Muscle of back (tissue), 11 donors: ENCODE data around the gene AFDN. TPM values are rescaled to one million over a fixed set of nuclear protein-coding genes. Genes with fewer than 3 reads are reported as not detected.

Experiments used
- DNase-seq, 3 donors: peaks; one replicate each; pipeline versions ENCODE4 v3.0.0 to v3.0.0-alpha.2; 2013
- polyA plus RNA-seq, 10 donors: library from polyadenylated mRNA; unstranded; fragments of 120-200 nt; gene quantifications; one replicate each; pipeline ENCODE4 v1.2.1, GENCODE V29; 2013; ENCODE audit not compliant: insufficient read length in 10 of 10

The AFDN gene
- polyA plus RNA-seq, 10 donors, result 24.4 to 63.8 (median 43.0) TPM

DNA sequence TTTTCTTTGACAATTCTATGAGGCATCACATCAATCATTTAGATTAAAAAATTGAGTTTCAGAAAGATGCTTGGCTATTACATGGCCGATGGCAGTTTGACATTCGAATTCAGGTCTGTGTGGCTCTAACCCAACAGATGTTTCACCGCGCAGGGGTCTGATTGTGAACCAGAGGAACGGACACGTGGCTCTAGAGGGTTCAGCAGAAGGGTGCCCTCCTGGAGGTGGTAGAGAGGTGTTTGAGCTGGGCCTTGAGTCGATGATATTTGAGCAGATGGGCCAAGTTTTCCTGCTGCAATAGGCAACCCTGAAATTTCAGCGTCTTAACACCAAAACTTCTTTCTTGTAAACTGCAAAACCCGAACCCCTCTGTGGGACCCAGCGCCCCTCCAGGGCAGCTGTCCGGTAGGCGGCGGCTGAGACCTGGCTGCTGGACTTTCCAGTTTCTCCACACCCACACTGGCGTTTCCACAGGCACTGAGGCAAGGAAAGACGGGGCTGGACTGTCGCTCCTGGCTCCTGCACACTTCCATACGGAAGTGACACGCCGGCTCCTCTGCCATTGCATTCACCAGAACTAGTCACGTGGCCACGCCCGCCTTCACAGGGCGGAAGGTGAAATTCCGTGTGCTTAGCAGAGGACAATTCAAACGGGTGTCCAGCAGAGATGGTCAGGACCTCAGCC lies 11.3 kb upstream of the AFDN start:
- no peak for DNase-seq

DNA sequence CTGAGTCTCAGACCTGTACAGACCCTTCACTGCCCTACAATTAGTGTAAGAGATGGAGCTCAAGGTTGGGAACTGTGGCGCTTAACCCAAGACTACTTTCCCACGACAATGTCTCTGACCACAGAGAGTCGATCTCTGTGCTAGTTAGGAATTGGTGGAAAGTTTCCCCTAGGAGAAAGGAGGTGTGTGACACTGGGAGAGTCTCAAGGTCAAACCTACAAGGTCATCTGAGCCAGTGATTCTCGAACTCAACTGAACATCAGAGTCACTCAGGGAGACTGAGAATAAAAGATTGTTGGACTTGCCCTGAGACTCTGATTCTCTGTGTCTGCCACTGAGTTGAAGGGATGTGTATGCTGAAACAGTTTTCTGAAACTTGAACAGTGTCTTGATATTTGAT lies 9.7 kb upstream of the AFDN start:
- no peak for DNase-seq

DNA sequence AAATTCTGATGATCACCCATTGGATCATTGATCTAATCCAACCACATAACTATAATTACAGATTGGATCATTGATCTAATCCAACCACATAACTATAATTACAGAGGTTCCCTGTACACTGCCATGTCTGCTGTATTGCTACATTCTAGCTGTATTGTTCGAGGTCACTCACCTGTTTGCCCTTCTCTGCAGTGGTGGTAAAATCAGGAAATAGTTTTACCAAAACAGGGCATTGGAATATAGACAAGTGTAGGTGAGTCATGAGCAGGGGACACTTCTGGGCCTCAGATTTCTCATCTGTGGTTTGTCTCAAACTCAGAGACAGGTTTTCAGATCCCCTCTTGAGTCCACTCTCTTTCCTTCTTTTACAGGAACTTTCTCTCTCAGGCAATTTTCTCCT lies 9.0 kb upstream of the AFDN start:
- no peak for DNase-seq

DNA sequence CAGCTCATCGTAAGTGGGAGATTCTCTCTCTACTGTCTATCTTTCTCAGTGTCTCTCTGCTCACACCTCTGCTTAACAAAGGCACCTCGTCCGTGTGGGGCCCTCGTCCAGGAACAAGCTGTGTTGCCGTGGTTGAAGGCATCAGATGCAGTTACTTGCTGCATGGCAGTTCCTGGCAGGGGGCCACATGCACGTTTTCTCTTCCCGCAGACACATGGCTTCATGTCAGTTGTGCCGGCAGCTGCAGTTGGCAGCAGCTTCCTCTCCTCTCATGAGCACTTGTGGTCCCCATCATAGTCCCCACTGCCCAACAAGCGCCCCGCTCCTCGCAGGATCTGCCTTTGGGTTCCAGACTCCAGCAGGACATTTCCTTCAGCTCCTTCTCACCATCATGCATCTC lies 7.1 kb upstream of the AFDN start:
- DNase-seq, result peak in 1 of 3 donors; percentile 39

DNA sequence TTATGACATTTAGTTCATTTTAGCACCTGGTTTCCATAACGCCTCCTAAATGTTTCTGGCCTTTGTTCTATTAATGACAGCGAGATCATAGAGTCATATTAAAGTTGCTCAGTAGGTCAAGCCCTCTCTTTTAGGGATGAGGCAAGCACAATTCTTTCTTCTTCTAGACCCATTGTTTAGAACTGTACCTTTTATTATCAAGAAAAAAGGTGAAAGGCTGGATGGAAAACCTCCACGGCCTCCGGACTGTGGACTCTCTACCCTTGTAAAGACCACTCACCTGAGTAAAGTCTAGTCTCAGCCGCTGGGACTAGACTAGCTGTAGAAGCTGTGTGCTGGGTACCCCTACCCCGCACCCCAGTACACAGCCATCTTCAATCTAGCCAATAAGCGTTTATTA lies 6.0 kb upstream of the AFDN start:
- DNase-seq, result no peak

DNA sequence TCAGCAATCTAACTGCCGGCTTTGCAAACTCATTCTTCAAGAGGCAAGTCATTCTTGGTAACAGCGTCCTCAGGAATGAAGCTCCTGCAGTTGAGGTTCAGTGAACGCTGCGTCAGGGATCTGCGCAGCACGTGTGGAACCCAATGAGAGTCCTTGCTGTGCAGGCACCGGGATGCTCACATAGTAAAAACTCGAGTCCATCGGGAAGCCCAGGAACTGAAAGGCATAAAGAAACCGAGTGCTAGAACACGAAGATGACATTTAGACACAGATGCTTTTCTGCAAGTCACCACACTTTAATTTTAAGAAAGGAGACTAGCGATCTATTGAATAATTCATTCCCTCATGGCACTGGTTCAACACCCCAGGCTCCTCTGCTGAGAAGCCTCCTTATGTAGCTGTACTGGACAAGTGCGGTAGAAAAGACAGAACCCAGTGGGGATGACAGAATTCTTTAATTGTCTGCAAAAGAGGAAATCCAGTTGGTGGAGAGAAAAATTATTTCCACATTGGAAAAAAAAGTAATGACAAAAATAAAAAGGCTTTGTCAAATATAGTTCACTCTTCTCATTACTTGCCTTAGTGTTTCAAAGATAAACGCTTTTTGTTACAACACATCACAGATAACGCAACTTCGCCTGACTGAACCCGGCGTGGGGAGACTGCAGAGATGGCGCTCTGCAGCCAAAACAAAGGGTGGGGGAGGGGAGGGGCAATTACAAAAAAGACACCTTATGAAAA lies 1.9 kb upstream of the AFDN start:
- peak; percentile 7 to 36 (median 36) for DNase-seq

DNA sequence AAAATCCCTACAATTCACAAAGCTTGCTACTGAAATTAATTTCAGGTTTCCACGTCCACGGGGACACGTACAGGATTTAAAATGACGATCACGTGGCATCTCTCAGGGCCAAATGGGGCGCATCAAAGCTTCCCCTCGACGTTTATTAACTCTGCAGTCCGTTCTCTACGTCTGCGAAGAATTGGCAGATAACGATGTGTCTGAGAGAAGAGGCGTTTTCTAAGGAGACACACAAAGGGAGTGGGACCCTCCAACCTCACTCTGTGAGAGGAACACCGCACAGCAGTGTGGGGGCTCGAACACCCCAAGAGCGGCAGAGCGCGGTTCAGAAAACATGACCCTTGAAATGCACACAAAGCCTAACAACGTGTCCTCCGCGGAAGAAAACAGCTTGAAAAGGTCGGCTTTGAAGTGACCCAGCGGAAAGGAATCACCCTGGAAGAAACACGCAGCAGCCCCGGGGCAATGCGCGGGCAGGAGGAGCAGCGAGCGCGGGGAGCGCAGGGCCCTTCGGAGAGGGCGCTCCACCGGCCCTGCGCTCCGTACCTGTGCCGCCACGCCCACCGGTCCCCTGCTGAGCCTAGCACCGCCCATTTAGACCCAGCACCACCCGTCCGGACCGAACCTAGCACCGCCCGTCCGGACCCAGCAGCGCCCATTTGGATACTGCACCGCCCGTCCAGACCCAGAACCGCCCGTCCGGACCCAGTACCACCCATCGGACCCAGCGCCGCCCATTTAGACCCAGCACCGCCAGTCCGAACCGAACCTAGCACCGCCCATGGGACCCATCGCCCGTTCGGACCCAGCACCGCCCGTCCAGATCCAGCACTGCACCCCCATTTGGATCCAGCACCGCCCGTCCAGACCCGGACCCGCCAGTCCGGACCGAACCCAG lies 1.1 kb upstream of the AFDN start:
- DNase-seq, result peak in 2 of 3 donors; percentile 19 to 69

DNA sequence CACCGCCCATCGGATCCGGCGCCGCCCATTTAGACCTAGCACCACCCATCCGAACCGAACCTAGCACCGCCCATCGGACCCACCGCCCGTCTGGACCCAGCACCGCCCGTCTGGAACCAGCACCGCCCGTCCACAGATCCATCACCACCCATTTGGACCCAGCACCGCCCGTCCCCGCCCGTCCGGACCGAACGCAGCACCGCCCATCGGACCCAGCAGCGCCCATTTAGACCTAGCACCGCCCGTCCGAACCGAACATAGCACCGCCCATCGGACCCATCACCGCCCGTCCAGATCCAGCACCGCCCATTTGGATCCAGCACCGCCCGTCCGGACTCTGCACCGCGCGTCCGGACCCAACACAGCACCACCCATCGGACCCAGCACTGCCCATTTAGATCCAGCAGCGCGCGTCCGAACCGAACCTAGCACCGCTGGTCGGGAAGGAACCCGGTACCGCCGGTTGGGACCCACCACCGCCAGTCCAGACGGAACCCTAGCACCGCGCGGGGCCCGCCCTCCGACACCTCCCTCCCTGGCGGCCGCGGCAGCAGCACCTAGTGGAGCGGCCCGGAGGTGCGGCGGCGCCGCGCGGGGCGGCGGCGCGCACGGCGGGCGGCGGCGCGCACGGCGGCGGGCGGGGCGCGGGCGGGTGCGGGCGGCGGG lies 348 bp upstream of the AFDN start:
- peak; percentile 32 to 78 (median 58) for DNase-seq

DNA sequence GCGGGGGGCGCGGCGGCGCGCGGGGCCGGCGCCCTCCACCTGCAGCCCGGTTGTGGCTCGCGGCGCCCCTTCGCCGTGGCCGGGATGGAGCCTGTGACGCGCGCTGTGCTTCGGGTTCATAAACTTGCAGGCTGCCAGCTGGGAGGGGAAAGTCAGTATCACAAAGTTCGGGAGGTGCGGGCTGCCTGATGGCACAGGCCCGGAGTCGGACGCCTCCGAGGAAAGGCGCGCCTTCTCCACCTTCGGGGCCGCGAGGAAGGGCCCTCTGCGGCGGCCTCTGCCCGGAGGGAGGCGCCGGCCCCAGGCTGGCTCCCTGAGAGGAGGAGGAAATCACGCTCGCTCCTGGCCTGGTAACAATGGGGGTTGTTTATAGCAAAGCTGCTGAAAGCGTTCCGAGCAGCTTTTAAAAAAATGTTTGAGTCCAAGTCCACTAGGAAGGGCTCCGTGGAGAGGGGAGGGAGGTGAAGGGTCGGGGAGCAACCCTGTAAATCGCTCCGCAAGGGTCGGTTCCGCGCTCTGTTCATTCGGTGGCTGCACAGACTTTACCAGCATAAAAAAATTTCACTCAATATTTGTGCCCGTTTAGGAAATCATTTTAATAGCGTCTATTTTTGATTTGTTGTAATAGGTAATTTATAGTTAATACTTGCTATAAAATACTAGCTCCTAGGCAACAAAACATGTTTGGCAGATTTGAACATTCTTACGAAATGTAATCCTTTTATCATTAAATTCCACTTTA lies 1.0 kb downstream of the AFDN start:
- peak in 2 of 3 donors; percentile 39 to 73 for DNase-seq

DNA sequence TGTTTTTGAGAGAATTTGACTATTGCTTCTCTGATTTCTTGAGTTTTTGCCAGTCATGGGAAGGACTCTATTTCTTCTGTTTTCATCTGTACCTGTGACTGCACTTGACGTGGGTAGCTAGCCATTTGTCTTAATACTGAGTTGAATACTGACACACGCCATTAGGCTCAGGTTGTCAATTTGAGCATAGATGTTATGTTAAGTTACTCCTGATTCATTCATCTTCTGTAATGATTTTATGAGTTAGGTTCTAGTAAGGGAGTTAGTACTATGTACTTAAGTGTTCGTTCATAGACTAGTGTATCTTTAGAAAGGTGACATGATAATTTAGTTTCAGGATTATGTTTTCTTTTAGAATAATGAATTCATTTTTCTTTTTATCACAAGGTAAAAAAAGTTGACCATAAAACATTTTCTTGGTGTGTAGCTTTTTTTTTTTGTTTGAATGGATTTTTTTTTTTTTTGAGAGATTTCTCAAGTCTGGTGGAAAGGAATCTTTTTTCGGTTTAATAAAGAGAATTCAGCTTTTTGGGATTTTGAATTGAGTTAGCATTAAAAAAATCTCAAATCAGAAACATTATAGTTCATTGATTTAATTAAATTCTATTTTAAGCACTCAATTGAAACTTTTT lies 1.7 kb downstream of the AFDN start:
- DNase-seq, result peak in 1 of 3 donors; percentile 11

DNA sequence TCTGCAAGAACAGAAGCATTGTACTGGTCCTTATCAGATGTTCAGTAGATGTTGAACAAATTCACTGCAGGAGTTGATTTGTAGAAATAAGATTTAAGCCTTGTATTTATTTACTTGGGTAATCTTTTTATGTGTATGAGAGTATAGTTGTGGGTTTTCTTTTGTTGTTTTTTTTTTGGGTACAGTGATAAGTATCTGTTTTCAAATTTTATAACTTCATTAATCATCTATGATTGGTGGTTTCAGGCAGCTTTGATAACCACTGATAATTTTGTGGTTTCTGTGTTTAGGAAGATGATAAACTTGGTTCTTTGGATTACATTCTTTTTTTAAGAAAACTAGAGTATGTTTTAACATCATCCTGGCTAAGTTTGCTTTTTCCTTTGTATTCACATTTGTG lies 2.8 kb downstream of the AFDN start:
- DNase-seq, result no peak

DNA sequence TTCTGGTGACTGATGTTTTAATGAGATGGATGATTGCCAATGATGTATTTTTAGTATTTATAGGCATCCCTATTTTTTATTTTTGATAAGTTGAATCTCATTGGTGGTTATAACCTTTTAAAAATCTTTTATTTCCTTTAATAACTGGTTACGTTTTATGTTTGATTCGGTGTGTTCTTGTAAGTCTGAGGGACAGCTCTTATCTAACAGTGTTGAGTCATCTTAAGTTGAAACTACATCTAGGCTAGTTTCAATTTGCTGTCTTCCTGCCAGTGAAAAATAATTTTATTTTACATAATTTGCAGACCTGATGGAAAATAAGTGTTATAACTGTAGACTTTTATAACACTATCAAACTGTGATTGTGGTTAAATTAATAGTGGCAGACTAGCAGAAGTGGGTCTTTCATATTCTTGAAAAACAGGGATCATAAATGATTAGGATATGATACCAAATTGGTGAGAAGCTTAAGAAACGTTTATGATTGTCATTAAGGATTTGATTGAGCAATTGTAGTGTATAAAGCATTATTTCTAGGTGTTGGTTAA lies 4.6 kb downstream of the AFDN start:
- no peak for DNase-seq

DNA sequence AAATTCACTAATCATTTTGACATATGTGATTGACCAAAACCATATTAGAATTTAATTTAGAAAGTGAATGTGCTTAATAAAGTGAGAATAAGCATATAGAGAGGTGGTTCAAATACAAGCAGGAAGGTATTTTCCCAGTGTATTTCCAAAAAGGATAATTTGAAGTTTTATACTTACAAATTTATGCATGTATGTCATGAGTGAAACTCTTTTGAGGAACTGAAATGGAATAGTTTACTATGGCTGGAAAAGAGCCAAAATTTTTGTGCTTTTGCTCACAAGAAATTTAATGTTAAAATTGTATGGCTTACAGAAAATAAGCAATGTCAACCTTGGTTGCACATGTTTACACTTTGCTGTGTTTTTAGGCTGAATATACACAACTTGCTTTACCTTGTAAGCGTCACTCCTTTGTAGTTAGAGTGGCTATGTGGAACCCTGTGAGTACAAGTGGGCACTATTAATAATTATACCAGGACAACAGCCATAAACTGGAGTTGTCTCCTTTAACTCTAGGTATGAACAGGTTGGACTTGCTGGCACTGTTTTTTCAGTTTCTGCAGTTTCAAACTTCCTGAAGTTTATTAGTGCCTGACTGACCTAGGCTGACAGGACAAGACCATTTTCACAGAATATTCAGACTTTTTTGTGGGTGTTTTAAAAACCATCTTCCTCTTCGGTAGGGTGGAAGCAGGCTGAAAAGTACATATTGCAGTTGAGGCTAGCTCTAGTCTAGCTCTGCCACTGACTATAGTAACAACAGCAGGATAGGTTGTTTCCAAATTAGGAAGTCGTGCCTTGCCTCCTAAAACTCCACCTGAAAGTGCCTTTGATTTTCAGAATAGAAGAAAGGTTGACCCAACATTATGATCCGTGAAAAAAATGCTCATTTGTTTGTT lies 6.0 kb downstream of the AFDN start:
- no peak for DNase-seq

DNA sequence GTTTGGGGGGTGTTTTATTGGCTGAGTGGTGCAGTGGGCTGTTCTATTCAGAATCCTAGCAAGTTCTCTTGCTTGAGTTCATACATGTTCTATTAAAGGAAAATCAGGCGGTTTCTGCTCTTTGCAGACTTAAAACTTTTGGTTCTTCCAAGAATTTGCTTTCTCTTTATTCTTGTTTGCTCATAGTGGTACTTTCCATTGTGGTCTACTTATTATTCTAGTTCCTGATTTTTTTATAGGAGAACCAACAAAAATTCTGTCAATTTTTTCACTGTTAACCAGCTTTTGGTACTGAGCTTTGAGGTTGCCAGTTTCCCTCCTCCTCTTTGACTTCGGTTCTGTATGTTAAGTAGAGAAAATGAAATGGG lies 6.7 kb downstream of the AFDN start:
- no peak for DNase-seq

DNA sequence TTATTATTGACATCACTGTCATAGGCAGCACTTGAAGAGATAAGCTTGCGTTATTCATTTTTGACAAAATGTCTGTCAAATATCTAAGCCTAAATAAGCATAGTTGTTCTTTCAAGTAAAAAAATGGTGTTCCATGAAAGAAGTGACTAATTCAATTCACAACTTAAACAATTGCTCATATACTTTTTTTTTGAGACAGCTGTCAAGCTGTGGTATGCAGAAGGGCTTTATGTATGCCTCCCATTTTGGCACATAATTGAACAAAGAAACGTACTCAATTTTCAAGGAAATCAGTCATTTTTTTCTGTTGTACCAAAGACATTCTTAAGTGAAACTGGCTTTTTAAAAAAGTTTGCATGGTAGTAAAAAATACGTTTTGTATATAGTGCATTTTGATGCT lies 8.5 kb downstream of the AFDN start:
- no peak for DNase-seq

DNA sequence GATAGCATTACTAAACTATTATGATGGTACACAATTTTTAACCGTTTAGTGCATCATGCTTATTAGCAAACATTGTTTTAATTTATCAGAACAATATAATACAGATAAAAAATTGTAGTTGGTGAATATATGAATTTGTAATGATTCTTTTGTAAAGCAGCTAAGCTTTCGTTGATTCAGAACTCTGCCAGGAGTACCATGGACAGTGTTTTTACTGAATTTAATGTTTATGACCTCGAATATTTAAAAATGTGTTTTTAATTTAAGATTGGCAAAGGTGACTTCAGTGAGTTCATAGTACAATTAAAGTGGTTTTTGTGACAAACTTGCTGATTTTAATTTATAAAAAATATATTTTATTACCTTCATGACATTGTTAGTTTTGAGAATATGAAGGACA lies 10.0 kb downstream of the AFDN start:
- DNase-seq, result peak in 2 of 3 donors; percentile 42 to 62

DNA sequence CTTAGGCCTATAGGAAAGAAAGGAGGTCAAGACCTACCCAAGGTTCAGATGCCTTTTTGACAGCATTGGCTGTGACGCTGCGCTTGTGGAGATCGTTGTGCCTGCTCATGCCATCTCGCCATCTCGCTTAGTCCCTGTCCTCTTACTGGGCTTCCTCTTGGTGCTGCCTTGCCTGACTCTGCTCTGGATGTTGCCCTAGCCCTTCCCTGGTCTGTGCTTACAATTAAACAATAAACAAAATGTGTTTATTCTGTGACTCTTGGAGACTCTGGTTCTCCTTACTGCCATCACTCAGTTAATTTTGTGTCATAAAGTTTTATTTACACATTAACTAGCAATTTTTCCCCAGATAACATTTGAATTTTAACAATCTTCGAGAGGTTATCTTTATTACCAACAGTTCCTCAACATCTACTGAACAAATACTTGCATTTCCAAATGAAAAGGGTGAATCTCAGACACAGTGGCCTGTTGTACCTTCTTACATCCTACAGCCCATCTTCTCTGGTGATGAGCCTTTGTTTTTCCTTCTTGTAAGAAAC lies 11.6 kb downstream of the AFDN start:
- DNase-seq, result no peak

DNA sequence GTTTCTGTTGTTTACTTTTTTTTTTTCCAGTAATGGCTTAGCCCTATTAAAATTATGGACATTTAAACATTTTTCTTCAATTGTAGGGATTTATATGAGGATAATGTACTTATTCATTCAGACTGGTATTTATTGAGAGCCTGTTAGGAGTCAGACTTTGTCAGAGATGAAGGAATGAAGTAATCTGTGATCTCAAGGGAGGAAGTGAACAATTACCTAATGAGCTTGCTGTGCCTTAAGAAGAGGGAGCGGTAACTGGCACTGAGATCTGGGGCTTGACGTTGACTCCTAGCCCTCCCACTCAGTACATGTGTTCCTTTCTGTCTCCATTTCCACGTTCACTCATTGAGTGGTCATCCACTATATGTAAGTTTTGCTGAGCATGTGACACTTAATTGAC lies 12.6 kb downstream of the AFDN start:
- DNase-seq, result no peak

DNA sequence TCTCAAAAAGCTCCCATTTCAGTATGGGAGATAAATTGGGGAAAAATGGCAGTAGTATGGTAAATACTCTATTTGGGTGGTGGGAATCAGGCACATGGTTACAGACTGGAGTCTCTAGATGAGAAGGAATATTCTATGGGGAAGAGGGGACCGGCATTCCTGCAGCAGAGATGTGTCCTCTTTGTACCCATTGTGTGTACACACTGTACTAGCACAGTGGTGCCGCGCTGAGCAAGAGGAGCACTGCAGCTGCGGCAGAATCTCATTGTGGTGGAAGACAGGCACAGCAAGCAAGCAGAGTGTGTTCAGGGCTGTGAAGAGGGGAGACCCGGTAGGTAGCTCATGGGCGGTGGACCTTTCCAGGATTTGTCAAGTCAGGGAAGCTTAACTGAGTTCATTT lies 13.0 kb downstream of the AFDN start:
- no peak for DNase-seq
